Epithelial cell of proximal tubule (primary cell): ENCODE data around the gene PFN3. TPM values are rescaled to one million over a fixed set of nuclear protein-coding genes. Genes with fewer than 3 reads are reported as not detected.

ENCODE experiments used
- DNase-seq: peaks from one replicate; pipeline ENCODE4 v3.0.0-alpha.2; 2011; ENCODE audit warnings: low read depth
- H3K4me3 ChIP-seq: 2 replicates; pipeline ENCODE4 v1.5.1; 2011; ENCODE audit warnings: low read depth, mild to moderate bottlenecking, low read length
- total RNA-seq: library from RNA; depleted of rRNA; stranded (reverse); fragments of >200 nt; gene quantifications from 2 replicates; pipeline ENCODE4 v1.2.3, GENCODE V29; 2015
- TF ChIP-seq, protein P1 (sequence below): conservative IDR thresholded peaks from 2 replicates; pipeline ENCODE4 v1.5.1; 2012; ENCODE audit warnings: low read depth, mild to moderate bottlenecking, low read length

PFN3 gene
- total RNA-seq, 1 donor from 2014 or later, result not detected

DNA sequence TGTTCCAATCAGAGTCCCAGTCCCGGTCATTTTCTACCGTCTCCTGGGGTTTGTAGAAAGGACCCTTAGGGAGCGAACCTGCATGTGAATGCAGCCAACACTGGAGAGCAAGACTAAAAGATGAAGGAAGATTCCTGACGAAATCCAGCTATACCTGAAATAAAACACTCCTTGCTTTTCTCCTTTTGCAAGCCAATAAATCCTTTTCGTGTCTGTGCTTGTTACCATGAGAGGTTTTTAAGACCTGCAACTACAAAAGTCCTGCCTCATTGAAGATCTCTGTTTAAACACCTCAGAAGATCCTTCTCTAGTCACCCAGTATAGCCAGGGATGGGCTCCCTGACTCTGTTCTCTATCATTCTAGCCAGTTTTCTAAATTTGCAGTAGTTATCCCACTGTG is 26.2 kb downstream of the PFN3 start:
- TF ChIP-seq, protein P1, sequence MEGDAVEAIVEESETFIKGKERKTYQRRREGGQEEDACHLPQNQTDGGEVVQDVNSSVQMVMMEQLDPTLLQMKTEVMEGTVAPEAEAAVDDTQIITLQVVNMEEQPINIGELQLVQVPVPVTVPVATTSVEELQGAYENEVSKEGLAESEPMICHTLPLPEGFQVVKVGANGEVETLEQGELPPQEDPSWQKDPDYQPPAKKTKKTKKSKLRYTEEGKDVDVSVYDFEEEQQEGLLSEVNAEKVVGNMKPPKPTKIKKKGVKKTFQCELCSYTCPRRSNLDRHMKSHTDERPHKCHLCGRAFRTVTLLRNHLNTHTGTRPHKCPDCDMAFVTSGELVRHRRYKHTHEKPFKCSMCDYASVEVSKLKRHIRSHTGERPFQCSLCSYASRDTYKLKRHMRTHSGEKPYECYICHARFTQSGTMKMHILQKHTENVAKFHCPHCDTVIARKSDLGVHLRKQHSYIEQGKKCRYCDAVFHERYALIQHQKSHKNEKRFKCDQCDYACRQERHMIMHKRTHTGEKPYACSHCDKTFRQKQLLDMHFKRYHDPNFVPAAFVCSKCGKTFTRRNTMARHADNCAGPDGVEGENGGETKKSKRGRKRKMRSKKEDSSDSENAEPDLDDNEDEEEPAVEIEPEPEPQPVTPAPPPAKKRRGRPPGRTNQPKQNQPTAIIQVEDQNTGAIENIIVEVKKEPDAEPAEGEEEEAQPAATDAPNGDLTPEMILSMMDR, result no peak
- H3K4me3 ChIP-seq, result no peak overlapping the region
- DNase-seq, result no peak

DNA sequence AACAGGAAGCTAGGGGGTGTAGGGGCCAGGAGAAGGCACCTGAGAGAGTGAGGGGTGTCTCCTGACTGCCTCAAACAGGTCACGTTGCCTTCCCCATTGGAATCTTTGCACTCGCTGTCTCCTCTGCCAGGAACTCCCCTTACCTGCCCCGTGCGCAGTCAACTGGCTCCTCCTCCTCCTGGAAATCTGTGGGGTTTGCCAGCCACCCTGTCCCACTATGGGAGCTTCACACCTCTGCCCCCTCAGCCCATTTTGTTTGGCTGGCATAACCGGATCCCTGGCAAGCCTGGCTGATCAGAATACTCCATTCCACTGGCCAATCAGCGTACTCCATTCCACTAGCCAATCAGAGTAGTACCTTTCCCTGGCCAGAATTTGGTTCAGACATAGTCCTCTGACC is 26.7 kb downstream of the PFN3 start:
- no peak for DNase-seq
- TF ChIP-seq, protein P1, result no peak
- no peak overlapping the region for H3K4me3 ChIP-seq

DNA sequence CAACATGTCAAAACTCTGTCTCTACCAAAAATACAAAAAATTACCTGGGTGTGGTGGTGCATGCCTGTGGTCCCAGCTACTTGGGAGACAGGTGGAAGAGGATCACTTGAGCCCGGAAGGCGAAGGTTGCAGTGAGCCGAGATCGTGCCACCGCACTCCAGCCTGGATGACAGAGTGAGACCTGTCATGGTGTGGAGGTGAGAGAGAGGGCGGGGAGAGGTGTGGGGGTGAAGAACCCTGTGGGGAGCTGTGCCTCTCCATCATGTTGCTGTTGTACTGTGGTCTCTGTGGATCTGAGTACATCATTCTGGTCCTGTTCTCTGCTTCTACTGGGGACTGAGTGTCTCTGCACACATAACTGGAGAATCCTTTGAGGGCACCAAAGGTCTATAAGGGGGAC is 27.6 kb downstream of the PFN3 start:
- TF ChIP-seq, protein P1, result no peak
- H3K4me3 ChIP-seq, result no peak overlapping the region
- DNase-seq, result no peak

DNA sequence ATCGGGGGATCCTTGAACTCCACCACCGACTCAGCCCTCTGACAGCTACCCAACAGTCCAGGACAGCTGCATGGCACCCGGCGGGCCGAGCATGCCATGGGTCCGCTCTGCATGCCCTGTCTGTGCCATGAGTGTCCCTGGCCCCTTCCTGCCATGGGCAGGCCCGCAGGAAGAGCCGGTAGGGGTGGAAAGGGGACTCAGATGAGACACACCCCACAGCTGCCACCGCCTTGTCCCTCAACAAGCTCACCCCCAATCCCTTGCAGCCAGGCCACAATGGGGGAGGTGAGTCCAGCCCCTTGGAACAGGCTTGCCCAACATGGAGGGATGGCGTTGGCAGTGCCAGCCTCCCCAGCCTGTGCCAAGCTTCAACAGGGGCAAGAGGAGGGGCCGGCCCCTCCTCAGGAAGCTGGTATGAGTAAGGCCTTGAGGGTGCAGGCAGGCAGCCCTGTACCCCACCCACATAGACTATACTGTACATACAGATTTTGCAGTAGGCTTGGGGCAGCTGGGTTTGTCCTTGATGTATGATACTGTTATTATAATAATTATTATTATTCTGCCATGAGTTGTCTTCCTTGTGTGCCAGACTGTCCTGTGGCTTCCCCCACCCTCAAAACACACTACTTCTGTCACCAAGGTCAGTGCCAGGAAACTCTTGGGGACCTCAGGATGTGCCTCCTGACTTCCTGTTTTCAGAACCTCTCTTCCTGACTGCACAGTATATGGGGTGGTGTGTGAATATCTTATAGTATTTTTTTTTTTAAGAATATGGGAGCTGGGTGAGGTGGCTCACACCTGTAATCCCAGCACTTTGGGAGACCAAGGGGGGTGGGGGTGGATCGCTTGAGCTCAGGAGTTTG is 28.2 kb downstream of the PFN3 start:
- H3K4me3 ChIP-seq, result peak overlapping the region; percentile 86
- no peak for DNase-seq
- TF ChIP-seq, protein P1, result no peak

DNA sequence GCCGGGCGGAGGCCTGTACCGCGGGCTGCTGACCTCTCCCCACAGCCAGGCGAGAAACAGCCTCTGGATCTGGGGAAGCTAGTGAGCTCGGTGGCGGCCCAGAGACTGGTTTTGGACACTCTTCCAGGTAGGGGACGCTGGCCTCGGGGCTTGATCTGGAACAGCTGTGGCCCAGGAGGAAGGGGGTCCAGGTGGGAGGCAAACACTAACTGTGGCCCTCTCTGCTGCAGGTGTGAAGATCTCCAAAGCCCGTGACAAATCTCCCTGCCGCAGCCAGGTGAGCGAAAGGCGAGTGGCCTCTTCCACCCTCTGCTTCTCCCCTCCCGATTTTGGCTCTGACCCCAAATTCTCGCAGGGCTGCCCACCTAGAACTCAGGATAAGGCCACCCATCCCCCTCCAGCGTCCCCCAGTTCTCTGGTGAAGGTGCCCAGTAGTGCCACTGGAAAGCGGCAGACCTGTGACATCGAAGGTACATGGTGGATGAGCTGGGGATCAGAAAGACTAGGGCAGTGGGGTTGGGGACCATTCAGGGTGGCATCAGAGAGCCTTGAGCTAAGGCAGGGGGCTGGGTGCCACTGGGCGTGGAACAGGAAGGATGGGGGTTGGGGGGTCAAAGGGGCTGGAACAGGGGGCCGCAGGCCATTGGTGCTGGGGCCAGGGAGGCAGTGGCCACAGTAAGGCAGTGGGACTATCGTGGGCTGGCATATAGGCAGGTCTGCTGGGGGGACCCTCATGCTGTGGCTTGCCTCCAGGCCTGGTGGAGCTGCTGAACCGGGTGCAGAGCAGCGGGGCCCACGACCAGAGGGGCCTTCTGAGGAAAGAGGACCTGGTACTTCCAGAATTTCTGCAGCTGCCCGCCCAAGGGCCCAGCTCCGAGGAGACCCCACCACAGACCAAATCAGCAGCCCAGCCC is 29.1 kb downstream of the PFN3 start:
- DNase-seq, result no peak
- TF ChIP-seq, protein P1, result no peak
- peak overlapping the region; percentile 86 for H3K4me3 ChIP-seq

DNA sequence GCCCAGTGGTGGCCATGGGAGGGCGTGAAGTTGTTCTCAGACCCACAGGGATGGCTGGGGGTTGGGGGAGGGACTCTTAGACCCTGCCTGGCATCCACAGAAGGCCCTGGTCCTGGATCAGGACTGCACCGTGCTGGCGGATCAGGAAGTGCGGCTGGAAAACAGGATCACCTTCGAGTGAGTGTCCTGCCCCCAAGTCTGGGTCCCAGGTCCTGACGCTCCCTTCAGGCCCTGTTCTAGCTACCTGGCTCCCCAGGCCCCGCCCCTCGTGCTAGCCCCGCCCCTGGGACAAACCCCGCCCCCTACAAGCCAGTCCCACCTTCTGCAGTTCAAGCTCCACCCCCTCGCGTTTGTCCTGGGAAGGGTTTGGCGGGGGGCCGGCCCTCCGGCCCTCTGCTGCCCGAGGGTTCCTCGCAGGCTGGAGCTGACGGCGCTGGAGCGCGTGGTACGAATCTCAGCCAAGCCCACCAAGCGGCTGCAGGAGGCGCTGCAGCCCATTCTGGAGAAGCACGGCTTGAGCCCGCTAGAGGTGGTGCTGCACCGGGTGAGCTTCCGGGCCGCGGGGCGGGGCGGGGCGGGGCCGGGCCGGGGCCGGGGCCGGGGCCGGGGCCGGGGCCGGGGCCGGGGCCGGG is 29.9 kb downstream of the PFN3 start:
- peak overlapping the region; percentile 86 for H3K4me3 ChIP-seq
- peak; percentile 56 for DNase-seq
- TF ChIP-seq, protein P1, result peak; percentile 57
